Subcutaneous adipose tissue (tissue), 4 donors: ENCODE measurements around the gene AFG1L. TPM values are rescaled to one million over a fixed set of nuclear protein-coding genes. Genes with fewer than 3 reads are reported as not detected.

Experiments
- total RNA-seq, 4 donors: library from RNA; depleted of rRNA; stranded (reverse); fragments of >200 nt; gene quantifications; one replicate each; pipeline ENCODE4 v1.1.0, GENCODE V29; 2016
- TF ChIP-seq, protein P1 (sequence below): fragments of 450-650 bp; IDR thresholded peaks from one replicate; pipeline ENCODE4 v1.5.1; 2016; ENCODE audit warnings: low read depth, mild to moderate bottlenecking, control low read depth, antibody characterized with exemption, moderate library complexity

Gene AFG1L
- total RNA-seq, 4 donors from 2014 or later: 1.9 to 4.4 (median 2.9) TPM

- TF ChIP-seq, protein P1, sequence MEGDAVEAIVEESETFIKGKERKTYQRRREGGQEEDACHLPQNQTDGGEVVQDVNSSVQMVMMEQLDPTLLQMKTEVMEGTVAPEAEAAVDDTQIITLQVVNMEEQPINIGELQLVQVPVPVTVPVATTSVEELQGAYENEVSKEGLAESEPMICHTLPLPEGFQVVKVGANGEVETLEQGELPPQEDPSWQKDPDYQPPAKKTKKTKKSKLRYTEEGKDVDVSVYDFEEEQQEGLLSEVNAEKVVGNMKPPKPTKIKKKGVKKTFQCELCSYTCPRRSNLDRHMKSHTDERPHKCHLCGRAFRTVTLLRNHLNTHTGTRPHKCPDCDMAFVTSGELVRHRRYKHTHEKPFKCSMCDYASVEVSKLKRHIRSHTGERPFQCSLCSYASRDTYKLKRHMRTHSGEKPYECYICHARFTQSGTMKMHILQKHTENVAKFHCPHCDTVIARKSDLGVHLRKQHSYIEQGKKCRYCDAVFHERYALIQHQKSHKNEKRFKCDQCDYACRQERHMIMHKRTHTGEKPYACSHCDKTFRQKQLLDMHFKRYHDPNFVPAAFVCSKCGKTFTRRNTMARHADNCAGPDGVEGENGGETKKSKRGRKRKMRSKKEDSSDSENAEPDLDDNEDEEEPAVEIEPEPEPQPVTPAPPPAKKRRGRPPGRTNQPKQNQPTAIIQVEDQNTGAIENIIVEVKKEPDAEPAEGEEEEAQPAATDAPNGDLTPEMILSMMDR: no peak
Measured at GRCh38 chr6:108275976-108276375, 18.9 kb upstream of the AFG1L start.

DNA sequence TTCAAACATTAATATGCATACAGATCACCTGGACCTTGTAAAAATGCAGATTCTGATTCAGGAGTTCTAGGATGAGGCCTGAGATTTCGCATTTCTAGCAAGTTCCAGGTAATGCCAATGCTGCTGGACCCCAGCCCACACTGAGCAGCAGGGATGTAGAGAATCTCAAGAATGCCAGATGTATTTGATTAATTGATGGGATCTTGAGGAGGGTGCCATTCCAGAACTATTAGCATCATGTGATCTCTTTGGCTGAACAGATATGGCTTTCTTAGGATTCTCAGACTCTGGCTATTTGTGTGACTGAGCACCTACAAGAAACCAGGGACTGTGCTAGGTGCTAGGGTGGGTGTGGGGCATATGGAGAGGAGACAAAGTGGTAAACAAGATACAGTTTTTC, 17.6 kb upstream of the AFG1L start:
- TF ChIP-seq, protein P1: no peak

- TF ChIP-seq, protein P1: no peak
Measured at GRCh38 chr6:108277831-108278230, 17.0 kb upstream of the AFG1L start.

DNA sequence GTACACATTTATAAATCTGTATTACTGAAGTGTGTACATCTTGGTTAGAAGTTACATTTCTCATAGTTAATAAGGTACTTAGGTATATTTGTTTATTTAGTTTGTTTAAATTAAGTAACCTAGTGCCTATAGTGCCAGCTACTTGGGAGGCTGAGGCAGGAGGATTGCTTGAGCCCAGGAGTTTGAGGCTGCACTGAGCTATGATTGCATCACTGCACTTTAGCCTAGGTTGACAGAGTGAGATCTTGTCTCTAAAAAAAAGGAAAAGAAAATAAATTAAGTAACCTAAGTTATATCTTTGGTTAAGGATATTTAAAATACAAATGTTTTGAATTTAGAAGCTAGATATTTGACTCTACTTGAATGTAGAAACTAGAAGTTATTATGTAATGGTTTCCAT, 9.5 kb upstream of the AFG1L start:
- TF ChIP-seq, protein P1: no peak

DNA sequence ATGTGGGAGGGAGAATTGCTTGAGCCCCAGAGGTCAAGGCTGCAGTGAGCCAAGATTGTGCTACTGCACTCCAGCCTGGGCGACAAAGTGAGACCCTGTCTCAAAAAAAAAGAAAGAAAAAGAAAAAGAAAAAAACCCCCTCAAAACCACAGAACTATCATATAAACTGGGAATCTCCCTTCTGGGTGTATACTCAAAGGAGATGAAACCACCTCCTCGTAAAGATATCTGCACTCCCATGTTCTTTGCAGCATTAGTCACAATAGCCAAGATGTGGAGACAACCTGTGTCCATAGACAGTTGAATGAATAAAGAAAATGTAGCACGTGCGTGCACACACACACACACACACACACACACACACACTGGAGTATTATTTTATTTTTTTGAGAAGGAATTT, 8.5 kb upstream of the AFG1L start:
- TF ChIP-seq, protein P1: no peak

GRCh38 chr6:108287373-108287772, 7.5 kb upstream of the AFG1L start:
- TF ChIP-seq, protein P1: no peak

DNA sequence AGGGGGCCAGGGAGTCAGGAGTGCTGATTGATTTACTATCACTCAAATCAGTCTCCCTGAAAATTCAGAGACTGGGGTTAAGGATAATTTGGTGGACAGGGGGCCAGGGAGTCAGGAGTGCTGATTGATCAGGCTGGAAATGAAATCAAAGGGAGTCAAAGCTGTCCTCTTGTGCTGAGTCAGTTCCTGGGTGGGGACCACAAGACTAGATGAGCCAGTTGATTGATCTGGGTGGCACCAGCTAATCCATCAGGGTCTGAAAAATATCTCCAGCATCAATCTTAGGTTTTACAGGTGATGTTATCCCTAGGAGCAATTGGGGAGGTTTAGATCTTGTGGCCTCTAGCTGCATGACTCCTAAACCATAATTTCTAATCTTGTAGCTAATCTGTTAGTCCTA, 6.1 kb upstream of the AFG1L start:
- TF ChIP-seq, protein P1: no peak
